HepG2 (cell line): ENCODE results near the gene USH2A.

Source experiments
- EZH2 ChIP-seq: conservative IDR thresholded peaks from 2 replicates; pipeline ENCODE4 v1.6.1; 2012; ENCODE audit warnings: mild to moderate bottlenecking, low read depth, low read length, moderate library complexity
- KDM1A ChIP-seq: IDR thresholded peaks from 2 replicates; pipeline ENCODE4 v1.6.1; 2016; ENCODE audit warnings: missing compliant biosample characterization
- MAFF ChIP-seq: IDR thresholded peaks from 2 replicates; pipeline ENCODE4 v1.6.1; 2011; ENCODE audit warnings: low read depth, low read length, improper control_type of control experiment
- NR2F2 ChIP-seq: IDR thresholded peaks from 2 replicates; pipeline ENCODE4 v1.6.1; 2012; ENCODE audit warnings: low read depth, inconsistent platforms, borderline replicate concordance
- YY1 ChIP-seq: IDR thresholded peaks from 2 replicates; pipeline ENCODE4 v1.6.1; 2011; ENCODE audit warnings: low read length, low read depth, moderate library complexity, mild to moderate bottlenecking; ENCODE audit not compliant: insufficient read depth, insufficient replicate concordance
- ZBTB49 ChIP-seq: sonication (generic); formaldehyde crosslinking; IDR thresholded peaks from 2 replicates; pipeline ENCODE4 v1.4.0; 2020; ENCODE audit warnings: missing genetic modification reagents, borderline replicate concordance
- ZNF10 ChIP-seq: sonication (generic); formaldehyde crosslinking; IDR thresholded peaks from 2 replicates; pipeline ENCODE4 v1.4.0; 2020; ENCODE audit warnings: mild to moderate bottlenecking, low read depth, missing genetic modification reagents, borderline replicate concordance
- ZNF724P ChIP-seq: sonication (generic); formaldehyde crosslinking; IDR thresholded peaks from 2 replicates; pipeline ENCODE4 v1.8.0; 2022; ENCODE audit warnings: missing genetic modification reagents, borderline replicate concordance

- TF ChIP-seq ZNF10 (CRISPR knock-in tag) (no peak), EZH2 (no peak), ZNF724P (CRISPR knock-in tag) (no peak), YY1 (no peak), MAFF (no peak), ZBTB49 (no peak), KDM1A (CRISPR knock-in tag) (no peak), NR2F2 (no peak)
These were observed 388.7 kb downstream of the USH2A start for GRCh38 chr1:216034506-216034905.
